ENCODE measurements around the gene ANTXR1. TPM values are rescaled to one million over a fixed set of nuclear protein-coding genes. Genes with fewer than 3 reads are reported as not detected.
A peak's percentile ranks its signal among the peaks of the same experiment; 100 is the strongest.

Gene ANTXR1
- total RNA-seq, 1 donor from 2014 or later = 26.5 TPM

GRCh38 chr2:69275490-69275889 lies 262.5 kb downstream of the ANTXR1 start:
- no peak for DNase-seq (ENCODE audit: low read depth)

GRCh38 chr2:69278366-69278765 lies 265.4 kb downstream of the ANTXR1 start:
- DNase-seq (ENCODE audit: low read depth) = peak; percentile 3

- DNase-seq (ENCODE audit: low read depth) = no peak
Measured at GRCh38 chr2:69279211-69279610, 266.2 kb downstream of the ANTXR1 start.

GRCh38 chr2:69279931-69280681 lies 267.1 kb downstream of the ANTXR1 start:
- no peak for DNase-seq (ENCODE audit: low read depth)

- no peak for DNase-seq (ENCODE audit: low read depth)
Measured at GRCh38 chr2:69280796-69281412, 267.9 kb downstream of the ANTXR1 start.

- no peak for DNase-seq (ENCODE audit: low read depth)
Measured at GRCh38 chr2:69285379-69285894, 272.5 kb downstream of the ANTXR1 start.

GRCh38 chr2:69287544-69287943 lies 274.6 kb downstream of the ANTXR1 start:
- DNase-seq (ENCODE audit: low read depth) = no peak

GRCh38 chr2:69288429-69288828 lies 275.4 kb downstream of the ANTXR1 start:
- DNase-seq (ENCODE audit: low read depth) = no peak

GRCh38 chr2:69291004-69291650 lies 278.1 kb downstream of the ANTXR1 start:
- DNase-seq (ENCODE audit: low read depth) = peak; percentile 90

- DNase-seq (ENCODE audit: low read depth) = no peak
Measured at GRCh38 chr2:69291721-69292120, 278.7 kb downstream of the ANTXR1 start.

- DNase-seq (ENCODE audit: low read depth) = no peak
Measured at GRCh38 chr2:69292256-69292655, 279.3 kb downstream of the ANTXR1 start.

- DNase-seq (ENCODE audit: low read depth) = no peak
Measured at GRCh38 chr2:69296421-69296820, 283.4 kb downstream of the ANTXR1 start.

- DNase-seq (ENCODE audit: low read depth) = no peak
Measured at GRCh38 chr2:69297216-69297615, 284.2 kb downstream of the ANTXR1 start.

- DNase-seq (ENCODE audit: low read depth) = peak; percentile 91
Measured at GRCh38 chr2:69298261-69298660, 285.3 kb downstream of the ANTXR1 start.

GRCh38 chr2:69298862-69299261 lies 285.9 kb downstream of the ANTXR1 start:
- DNase-seq (ENCODE audit: low read depth) = no peak

Other genes with a start within 250 kb of the ANTXR1 start
- not detected in 2 replicates for gene BMP10, start 141.8 kb upstream of the ANTXR1 start, total RNA-seq
- gene GKN2, start 60.3 kb upstream of the ANTXR1 start, total RNA-seq = not detected in 2 replicates
- not detected in 2 replicates for gene GKN1, start 38.5 kb upstream of the ANTXR1 start, total RNA-seq

All from renal cortical epithelial cell (primary cell).